PFSK-1 (cell line): Measurements from ENCODE around the gene IFRD1.

Experiments
- POLR2AphosphoS5 ChIP-seq: IDR thresholded peaks from 2 replicates; pipeline ENCODE4 v1.6.1; 2012; ENCODE audit warnings: low read depth, mild to moderate bottlenecking, control low read depth, low read length, moderate library complexity
- TF ChIP-seq, protein P1 (sequence below), 2 experiments: IDR thresholded peaks; 2 replicates each; pipeline versions ENCODE4 v1.6.1 to v1.8.0; 2011 to 2012; ENCODE audit warnings: low read depth in 2 of 2, low read length in 2 of 2, control low read depth in 1 of 2, inconsistent platforms in 1 of 2, mild to moderate bottlenecking in 1 of 2, moderate library complexity in 1 of 2; ENCODE audit not compliant: insufficient read depth in 1 of 2

GRCh38 chr7:112487457-112488263 is 37.4 kb downstream of the IFRD1 start:
- TF ChIP-seq POLR2AphosphoS5: no peak
- TF ChIP-seq, protein P1, sequence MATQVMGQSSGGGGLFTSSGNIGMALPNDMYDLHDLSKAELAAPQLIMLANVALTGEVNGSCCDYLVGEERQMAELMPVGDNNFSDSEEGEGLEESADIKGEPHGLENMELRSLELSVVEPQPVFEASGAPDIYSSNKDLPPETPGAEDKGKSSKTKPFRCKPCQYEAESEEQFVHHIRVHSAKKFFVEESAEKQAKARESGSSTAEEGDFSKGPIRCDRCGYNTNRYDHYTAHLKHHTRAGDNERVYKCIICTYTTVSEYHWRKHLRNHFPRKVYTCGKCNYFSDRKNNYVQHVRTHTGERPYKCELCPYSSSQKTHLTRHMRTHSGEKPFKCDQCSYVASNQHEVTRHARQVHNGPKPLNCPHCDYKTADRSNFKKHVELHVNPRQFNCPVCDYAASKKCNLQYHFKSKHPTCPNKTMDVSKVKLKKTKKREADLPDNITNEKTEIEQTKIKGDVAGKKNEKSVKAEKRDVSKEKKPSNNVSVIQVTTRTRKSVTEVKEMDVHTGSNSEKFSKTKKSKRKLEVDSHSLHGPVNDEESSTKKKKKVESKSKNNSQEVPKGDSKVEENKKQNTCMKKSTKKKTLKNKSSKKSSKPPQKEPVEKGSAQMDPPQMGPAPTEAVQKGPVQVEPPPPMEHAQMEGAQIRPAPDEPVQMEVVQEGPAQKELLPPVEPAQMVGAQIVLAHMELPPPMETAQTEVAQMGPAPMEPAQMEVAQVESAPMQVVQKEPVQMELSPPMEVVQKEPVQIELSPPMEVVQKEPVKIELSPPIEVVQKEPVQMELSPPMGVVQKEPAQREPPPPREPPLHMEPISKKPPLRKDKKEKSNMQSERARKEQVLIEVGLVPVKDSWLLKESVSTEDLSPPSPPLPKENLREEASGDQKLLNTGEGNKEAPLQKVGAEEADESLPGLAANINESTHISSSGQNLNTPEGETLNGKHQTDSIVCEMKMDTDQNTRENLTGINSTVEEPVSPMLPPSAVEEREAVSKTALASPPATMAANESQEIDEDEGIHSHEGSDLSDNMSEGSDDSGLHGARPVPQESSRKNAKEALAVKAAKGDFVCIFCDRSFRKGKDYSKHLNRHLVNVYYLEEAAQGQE (IDR thresholded peaks at IDR 0.05; ENCODE audit: insufficient read depth in 1 of 2, low read depth in 2 of 2, low read length in 2 of 2): no peak
